ENCODE measurements around the gene GSPT1.
"Not testable (repeated sequence)": the region's sequence is repeated elsewhere in the genome, so short reads cannot be mapped to it uniquely, and the experiment has no call there.

DNA sequence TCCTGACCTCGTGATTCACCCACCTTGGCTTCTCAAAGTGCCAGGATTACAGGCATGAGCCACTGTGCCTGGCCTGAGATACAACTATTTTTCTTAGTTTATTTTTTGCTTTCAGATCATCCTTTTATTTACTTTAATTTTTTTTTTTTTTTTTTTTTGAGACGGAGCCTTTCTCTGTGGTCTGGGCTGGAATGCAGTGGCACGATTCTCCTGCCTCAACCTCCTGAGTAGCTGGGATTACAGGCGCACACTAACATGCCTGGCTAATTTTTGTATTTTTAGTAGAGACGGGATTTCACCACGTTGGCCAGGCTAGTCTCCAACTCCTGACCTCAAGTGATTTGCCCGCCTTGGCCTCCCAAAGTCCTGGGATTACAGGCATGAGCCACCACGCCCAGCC, 37.8 kb upstream of the GSPT1 start:
- TF ChIP-seq, protein P1, sequence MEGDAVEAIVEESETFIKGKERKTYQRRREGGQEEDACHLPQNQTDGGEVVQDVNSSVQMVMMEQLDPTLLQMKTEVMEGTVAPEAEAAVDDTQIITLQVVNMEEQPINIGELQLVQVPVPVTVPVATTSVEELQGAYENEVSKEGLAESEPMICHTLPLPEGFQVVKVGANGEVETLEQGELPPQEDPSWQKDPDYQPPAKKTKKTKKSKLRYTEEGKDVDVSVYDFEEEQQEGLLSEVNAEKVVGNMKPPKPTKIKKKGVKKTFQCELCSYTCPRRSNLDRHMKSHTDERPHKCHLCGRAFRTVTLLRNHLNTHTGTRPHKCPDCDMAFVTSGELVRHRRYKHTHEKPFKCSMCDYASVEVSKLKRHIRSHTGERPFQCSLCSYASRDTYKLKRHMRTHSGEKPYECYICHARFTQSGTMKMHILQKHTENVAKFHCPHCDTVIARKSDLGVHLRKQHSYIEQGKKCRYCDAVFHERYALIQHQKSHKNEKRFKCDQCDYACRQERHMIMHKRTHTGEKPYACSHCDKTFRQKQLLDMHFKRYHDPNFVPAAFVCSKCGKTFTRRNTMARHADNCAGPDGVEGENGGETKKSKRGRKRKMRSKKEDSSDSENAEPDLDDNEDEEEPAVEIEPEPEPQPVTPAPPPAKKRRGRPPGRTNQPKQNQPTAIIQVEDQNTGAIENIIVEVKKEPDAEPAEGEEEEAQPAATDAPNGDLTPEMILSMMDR (conservative IDR thresholded peaks at IDR 0.05; ENCODE audit: low read length) = not testable (repeated sequence)
- TF ChIP-seq EZH2phosphoT487 (IDR thresholded peaks at IDR 0.05; ENCODE audit: borderline replicate concordance) = not testable (repeated sequence)
